HAP-1 (cell line): ENCODE measurements around the gene DTHD1.

Experiments
- DNase-seq, 2 experiments: peaks; one replicate each; pipeline ENCODE4 v3.0.0-alpha.2; 2016 to 2020; ENCODE audit warnings: low spot score in 2 of 2
- H3K27me3 ChIP-seq: fragments of 250-450 bp; sonication (Bioruptor Pico); 2 replicates; pipeline ENCODE4 v1.5.1; 2020; ENCODE audit warnings: low read depth, mild to moderate bottlenecking, moderate library complexity
- H3K36me3 ChIP-seq: fragments of 250-450 bp; sonication (Bioruptor Pico); replicated peaks from 2 replicates; pipeline ENCODE4 v1.5.1; 2020; ENCODE audit warnings: mild to moderate bottlenecking
- H3K4me1 ChIP-seq: fragments of 250-450 bp; sonication (Bioruptor Pico); 2 replicates; pipeline ENCODE4 v1.5.1; 2020; ENCODE audit warnings: mild to moderate bottlenecking
- H3K4me3 ChIP-seq: fragments of 250-450 bp; sonication (Bioruptor Pico); 2 replicates; pipeline ENCODE4 v1.5.1; 2020; ENCODE audit warnings: mild to moderate bottlenecking, moderate library complexity
- H3K9me3 ChIP-seq: fragments of 250-450 bp; sonication (Bioruptor Pico); 2 replicates; pipeline ENCODE4 v1.5.1; 2020; ENCODE audit warnings: mild to moderate bottlenecking, moderate library complexity
- in situ Hi-C: fragments of 300-500 bp; cut with MboI; formaldehyde crosslinking; loops from 3 replicates; pipeline ENCODE4 v1.14.3; 2020; ENCODE audit warnings: low sequenced_read_pairs, inconsistent platforms, mixed read lengths

DTHD1 gene

GRCh38 chr4:36281384-36282106, at the start of gene DTHD1:
Gene DTHD1 (plus strand): TSS chr4:36281616. CDS start chr4:36281759, 143 bp downstream.
- no peaks in the 10 kb centered on the region for H3K4me1 ChIP-seq
- DNase-seq: no peak
- no peaks in the 10 kb centered on the region for H3K27me3 ChIP-seq
- no peak within 1 kb of the TSS for H3K4me3 ChIP-seq
- no peaks in the 10 kb centered on the region for H3K36me3 ChIP-seq
- H3K9me3 ChIP-seq: no peaks in the 10 kb centered on the region
- in situ Hi-C loops: no loop called here

- no peaks in the 10 kb centered on the region for H3K36me3 ChIP-seq
- H3K27me3 ChIP-seq: no peaks in the 10 kb centered on the region
- H3K4me1 ChIP-seq: no peaks in the 10 kb centered on the region
- H3K4me3 ChIP-seq: no peak overlapping the region
- in situ Hi-C loops: no loop called here
- no peak for DNase-seq
- H3K9me3 ChIP-seq: no peaks in the 10 kb centered on the region
These were observed 47.7 kb upstream of the DTHD1 start for GRCh38 chr4:36233567-36234266.

- H3K9me3 ChIP-seq: no peaks in the 10 kb centered on the region
- in situ Hi-C loops: no loop called here
- no peak overlapping the region for H3K4me3 ChIP-seq
- no peak for DNase-seq
- no peaks in the 10 kb centered on the region for H3K27me3 ChIP-seq
- no peaks in the 10 kb centered on the region for H3K4me1 ChIP-seq
- no peaks in the 10 kb centered on the region for H3K36me3 ChIP-seq
These were observed 46.1 kb upstream of the DTHD1 start for GRCh38 chr4:36235306-36235705.

- Histone ChIP-seq H3K27me3 (no peaks in the 10 kb centered on the region), H3K4me1 (no peaks in the 10 kb centered on the region), H3K9me3 (no peaks in the 10 kb centered on the region), H3K36me3 (no peaks in the 10 kb centered on the region), H3K4me3 (no peak overlapping the region)
- DNase-seq: no peak
- in situ Hi-C loops: no loop called here
These were observed 45.3 kb upstream of the DTHD1 start for GRCh38 chr4:36236159-36236558.

GRCh38 chr4:36237366-36238313, 43.8 kb upstream of the DTHD1 start:
- in situ Hi-C loops: no loop called here
- DNase-seq: no peak
- H3K4me1 ChIP-seq: peaks cover 7% of the 10 kb centered on the region

GRCh38 chr4:36241771-36242170, 39.6 kb upstream of the DTHD1 start:
- in situ Hi-C loops: no loop called here

More at GRCh38 chr4:36237366-36238313, 43.8 kb upstream of the DTHD1 start:
- Histone ChIP-seq H3K4me3 (no peak overlapping the region), H3K27me3 (no peaks in the 10 kb centered on the region), H3K36me3 (no peaks in the 10 kb centered on the region), H3K9me3 (no peaks in the 10 kb centered on the region)

GRCh38 chr4:36242629-36243354, 38.6 kb upstream of the DTHD1 start:
- DNase-seq: peak in 1 of 2 experiments; percentile 9

More at GRCh38 chr4:36241771-36242170, 39.6 kb upstream of the DTHD1 start:
- DNase-seq: no peak
- Histone ChIP-seq H3K4me3 (no peak overlapping the region), H3K4me1 (peaks cover 12% of the 10 kb centered on the region), H3K9me3 (no peaks in the 10 kb centered on the region), H3K36me3 (no peaks in the 10 kb centered on the region), H3K27me3 (no peaks in the 10 kb centered on the region)

GRCh38 chr4:36243355-36244256, 37.8 kb upstream of the DTHD1 start:
- H3K27me3 ChIP-seq: no peaks in the 10 kb centered on the region
- peak in 1 of 2 experiments; percentile 33 for DNase-seq
- no peaks in the 10 kb centered on the region for H3K36me3 ChIP-seq
- peaks cover 12% of the 10 kb centered on the region for H3K4me1 ChIP-seq
- in situ Hi-C loops: no loop called here
- peak overlapping the region; percentile 60 for H3K4me3 ChIP-seq
- no peaks in the 10 kb centered on the region for H3K9me3 ChIP-seq

More at GRCh38 chr4:36242629-36243354, 38.6 kb upstream of the DTHD1 start:
- Histone ChIP-seq H3K27me3 (no peaks in the 10 kb centered on the region), H3K36me3 (no peaks in the 10 kb centered on the region), H3K4me3 (peak overlapping the region; percentile 60), H3K4me1 (peaks cover 12% of the 10 kb centered on the region), H3K9me3 (no peaks in the 10 kb centered on the region)
- in situ Hi-C loops: no loop called here

GRCh38 chr4:36244257-36245082, 36.9 kb upstream of the DTHD1 start, which contains the start of gene ARAP2:
Gene ARAP2 (minus strand): TSS chr4:36244514. CDS start chr4:36229486, 15,028 bp downstream.
- H3K4me3 ChIP-seq: peak within 1 kb of the TSS; percentile 60
- peak in 1 of 2 experiments; percentile 57 for DNase-seq
- H3K27me3 ChIP-seq: no peaks in the 10 kb centered on the region
- in situ Hi-C loops: no loop called here
- H3K9me3 ChIP-seq: no peaks in the 10 kb centered on the region
- no peaks in the 10 kb centered on the region for H3K36me3 ChIP-seq
- H3K4me1 ChIP-seq: peaks cover 12% of the 10 kb centered on the region

- Histone ChIP-seq H3K9me3 (no peaks in the 10 kb centered on the region), H3K4me3 (no peak overlapping the region), H3K27me3 (no peaks in the 10 kb centered on the region), H3K36me3 (no peaks in the 10 kb centered on the region), H3K4me1 (no peaks in the 10 kb centered on the region; the same call in 1 of the 2 replicates)
- in situ Hi-C loops: no loop called here
- DNase-seq: no peak
These were observed 31.8 kb upstream of the DTHD1 start for GRCh38 chr4:36249610-36250009.

GRCh38 chr4:36251983-36252382, 29.4 kb upstream of the DTHD1 start:
- H3K4me3 ChIP-seq: no peak overlapping the region
- H3K27me3 ChIP-seq: no peaks in the 10 kb centered on the region
- no peaks in the 10 kb centered on the region for H3K4me1 ChIP-seq
- DNase-seq: no peak
- no peaks in the 10 kb centered on the region for H3K9me3 ChIP-seq
- no peaks in the 10 kb centered on the region for H3K36me3 ChIP-seq
- in situ Hi-C loops: no loop called here
